Measurements from ENCODE around the gene CAND1.

CAND1 gene

DNA sequence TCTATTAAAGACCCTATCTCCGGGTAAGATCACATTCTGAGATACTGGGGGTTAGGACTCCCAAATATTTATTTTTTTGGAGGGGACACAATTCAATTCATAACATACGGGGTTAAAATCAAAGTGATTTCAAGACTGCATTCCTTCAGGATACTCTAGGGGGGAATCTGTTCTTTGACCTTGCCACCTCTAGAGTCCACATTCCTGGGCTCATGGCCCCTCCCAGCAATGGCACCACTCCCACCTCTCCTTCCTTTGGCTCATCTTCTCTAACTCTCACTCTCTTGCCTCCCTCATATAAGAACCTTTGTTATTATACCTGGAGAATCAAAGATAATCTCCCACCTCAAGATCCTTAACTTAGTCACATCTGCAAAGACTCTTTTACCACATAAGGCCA, 79.5 kb downstream of the CAND1 start:
- DNase-seq: no peak

DNA sequence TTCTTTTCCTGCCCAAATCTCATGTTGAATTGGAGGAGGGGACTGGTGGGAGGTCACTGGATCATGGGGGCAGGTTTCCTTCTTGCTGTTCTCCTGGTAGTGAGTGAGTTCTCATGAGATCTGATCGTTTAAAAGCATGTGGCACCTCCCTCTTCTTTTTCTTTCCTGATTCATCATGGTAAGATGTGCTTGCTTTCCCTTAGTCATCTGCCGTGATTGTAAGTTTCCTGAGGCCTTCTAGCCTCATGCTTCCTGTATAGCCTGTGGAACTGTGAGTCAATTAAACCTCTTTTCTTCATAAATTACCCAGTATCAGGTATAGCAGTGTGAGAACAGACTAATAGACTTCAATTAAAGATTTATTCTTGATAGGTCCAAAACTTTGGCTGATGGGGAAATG, 83.5 kb downstream of the CAND1 start:
- DNase-seq: no peak

DNA sequence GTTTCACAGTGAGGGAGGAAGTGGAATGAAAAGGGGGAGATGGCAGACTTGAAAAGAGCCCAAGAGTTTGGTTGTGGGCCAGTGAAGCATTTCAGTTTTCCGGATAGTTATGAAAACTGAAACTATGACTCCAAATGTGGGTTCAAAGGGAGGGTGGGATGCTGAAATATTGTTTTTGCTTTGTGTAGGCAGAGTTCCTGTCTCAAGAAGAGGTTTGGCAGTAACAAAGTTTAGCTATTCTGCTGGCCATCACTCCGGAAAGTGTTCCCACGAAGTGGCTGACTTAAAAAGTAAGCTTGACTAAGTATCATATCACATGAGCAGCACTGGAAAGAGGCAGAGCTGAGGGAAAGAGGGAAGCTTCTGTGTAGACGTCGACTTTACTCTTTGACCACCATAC, 85.2 kb downstream of the CAND1 start:
- no peak for DNase-seq

DNA sequence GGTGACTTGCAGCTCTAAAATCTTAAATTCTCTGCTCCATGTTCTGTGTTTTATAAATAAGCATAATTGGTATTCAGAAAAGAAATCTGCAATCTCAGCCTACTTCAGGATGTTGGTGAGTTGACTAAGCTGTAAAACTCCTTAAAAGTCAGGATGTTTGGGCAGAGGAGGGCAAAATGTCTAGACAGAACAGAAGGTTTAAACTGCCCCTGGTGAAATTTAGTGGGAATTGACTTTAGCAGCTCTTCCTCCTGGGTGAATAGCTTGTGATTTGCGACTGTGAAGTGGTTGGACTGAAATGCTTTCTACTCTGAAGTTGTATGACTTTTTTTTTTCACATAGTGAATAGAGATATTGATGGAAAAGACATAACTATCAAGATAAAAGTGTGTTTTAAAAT, 85.8 kb downstream of the CAND1 start:
- no peak for DNase-seq

DNA sequence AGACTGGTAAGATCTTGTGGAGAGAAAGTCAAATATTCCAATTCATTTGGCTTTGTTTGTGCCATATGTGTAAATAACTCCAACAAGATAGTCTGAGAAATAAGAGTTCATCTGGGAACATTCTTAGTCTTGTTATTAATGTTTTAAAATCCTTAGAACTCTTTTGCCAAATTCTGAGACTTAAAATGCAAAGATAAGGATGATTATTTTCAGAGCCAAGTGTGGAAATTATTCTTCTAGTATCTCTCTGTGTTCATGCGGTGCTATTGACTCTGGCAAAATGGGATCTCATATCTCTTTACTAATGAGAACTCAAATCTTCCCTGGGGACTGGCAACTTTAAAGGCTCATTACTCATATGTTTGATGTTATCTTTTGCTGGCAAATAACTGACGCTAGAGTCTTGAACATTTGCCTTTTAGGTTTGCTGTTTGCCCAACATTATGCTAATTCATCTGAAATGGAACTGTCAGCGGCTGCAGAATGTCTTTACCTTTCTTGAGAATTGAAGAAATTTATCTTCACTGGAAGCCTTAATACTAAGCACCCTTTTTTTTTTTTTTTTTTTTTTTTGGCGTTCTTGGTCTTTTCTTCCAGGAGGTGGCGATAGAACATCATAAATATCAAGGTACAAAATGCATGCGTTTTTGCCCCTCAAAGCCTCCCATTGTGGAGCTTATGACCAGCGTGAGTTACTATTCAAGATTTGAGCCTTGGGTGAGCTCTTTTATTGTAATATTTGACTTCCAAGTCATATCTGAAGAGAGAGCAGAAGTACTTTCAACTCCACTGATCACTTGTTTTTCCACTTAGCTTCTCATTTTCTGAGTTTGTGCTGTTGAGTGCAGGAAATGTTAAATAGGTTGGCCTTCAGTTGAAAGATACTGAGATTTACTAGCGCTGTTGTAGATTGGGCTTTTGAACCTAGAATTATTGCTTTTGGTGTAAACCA, 86.5 kb downstream of the CAND1 start:
- no peak for DNase-seq

DNA sequence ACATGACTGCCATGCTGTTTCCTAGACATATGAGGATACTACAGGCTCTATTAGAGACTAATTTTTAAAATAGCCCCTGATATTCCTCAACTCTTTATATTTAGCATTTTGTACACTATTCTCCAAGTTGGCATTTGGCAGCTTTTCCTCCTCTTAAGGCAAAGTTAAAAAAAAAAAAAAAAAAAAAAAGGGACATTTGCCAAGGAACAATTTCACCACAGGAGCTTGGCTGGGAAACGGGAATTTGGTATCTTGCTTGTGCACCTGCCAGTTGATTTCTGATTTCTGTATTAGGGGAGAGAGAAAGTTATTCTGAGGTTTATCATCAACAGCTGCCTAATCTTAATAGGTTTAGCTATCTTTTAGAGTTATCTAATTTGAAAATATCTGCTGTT, 87.2 kb downstream of the CAND1 start:
- DNase-seq: no peak

DNA sequence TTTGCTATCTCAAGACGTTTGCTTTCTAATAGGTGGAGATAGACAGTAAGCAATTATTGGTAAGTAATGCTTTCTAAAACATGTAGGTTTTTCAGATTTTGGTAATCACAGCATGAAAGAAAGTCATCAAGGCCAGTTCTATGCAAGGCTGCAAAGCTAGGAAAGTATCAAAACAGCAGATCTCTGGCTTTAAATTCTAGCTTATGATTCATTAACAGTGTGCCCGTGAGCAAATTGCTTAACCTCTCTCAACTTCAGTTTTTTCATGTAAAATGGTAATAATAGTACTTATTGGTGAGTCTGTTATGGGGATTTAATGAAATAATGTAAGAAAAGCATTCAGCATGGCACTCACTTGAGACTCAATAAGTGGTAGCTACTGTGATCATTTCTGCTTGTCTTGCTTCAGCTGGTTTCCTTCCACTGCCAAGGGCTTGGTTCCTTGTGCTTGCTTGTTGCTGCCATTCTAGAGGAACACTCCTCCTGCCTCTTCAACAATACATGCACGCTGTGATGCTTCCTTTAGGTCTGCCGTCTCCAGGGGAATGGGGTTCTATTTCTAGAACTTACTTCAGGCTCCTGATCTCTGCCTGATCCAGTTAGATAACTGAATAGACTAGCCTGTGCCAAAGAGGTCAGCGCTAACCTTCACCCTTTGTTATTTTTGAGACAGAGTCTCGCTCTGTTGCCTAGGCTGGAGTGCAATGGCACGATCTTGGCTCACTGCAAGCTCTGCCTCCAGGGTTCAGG, 88.4 kb downstream of the CAND1 start:
- no peak for DNase-seq

DNA sequence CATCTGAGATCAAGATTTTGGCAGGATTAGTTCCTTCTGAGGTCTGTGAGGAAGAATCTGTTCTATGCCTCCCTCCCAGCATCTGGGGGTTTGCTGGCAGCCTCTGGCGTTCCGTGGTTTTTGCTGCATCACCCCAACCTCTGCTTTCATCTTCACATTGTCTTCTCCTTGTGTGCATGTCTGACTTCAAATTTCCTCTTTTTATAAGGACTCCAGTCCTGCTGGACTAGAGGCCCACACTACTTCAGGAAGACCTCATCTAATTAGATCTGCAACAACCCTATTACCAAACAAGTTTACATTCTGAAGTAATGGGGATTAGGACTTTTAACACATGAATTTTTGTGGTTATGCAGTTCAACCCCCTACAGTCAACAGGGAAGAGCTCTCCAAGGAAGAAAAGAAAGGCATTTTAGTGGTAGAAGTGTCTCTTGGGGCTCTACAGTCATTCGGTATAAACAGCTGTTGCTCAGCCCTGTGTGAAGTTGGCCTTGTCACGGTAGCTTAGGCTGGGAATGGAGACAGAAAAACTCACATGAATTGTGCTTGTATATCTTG, 89.7 kb downstream of the CAND1 start:
- DNase-seq: no peak

DNA sequence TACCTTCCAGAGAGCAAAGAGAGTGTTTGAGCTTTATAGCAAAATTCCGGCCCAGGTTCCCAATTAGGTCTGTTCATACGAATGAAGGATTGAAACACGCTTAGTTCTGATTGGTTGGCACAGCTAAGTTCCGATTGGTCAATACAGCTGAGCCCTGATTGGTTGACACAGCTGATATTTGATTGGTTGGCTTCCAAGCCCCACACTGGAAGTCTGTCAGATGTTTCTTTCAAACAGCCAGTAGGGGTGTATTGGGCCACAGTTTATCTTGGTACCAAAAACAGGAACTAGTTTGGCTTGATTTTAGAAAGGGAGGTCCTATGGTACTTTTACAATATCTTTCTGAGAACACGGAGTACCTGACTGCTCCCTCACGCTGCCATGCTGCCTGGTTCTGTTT, 93.4 kb downstream of the CAND1 start:
- DNase-seq: no peak

DNA sequence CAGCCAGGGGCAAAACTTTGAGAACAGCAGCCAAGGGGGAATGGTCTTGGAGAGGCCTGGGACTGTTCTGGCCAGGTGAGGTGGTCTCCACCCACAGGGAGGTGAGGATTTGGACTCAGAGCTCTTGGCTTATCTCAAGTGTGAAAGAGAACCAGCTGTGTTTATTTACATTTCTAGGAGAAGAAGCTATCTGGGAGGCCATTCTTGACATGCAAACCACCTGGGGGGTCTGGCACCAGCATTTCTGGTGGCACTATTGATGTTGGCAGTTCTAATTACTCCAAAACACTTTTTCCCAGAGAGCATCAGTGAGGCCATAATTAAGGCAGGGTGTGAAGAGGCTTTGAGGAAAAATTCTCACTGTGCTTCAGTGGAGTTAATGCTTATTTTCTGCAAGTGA, 95.1 kb downstream of the CAND1 start:
- DNase-seq: no peak

DNA sequence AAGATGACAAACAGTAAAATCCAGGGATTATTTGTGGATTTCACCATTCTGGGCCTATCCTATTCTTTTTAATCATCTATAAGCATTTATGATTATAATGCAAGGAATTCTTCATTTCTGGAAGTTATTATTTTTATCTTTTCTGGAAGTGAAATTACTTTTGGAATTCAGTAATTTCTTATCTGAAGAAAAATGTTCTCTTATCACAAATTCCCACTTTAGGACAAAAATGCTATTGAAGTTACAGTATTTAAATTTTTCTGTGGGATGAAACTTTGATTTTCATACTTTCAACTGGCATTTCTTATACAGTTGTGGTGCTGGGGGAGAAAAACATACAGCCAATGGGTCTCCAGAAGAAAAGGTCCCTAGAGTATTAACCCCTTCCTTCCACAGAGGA, 96.0 kb downstream of the CAND1 start:
- DNase-seq: no peak

DNA sequence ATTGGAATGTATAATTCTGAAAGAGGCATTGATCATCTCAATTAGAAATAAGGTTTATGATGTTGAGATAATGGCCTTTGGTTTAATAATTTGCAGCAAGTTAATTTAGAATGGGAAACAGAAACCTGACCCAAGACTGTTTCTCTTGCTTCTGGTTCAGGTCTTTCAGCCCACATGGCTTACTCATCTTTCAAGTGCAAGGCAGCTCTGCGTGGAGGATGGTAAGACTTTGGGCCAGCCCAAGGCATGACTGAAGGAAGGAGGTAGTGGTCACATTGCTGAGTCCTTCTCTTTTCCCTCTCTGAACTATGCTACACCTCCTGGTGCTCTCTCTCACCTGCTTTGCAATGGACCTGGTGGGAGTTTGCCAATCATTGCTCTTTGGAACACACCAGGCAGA, 98.7 kb downstream of the CAND1 start:
- no peak for DNase-seq
